ENCODE data around the gene IQGAP2. TPM values are rescaled to one million over a fixed set of nuclear protein-coding genes. Genes with fewer than 3 reads are reported as not detected.

IQGAP2 gene
- total and polyA plus RNA-seq, 2 of the 8 experiments (the other 6 are each of a cell fraction or from before 2014, with no cell fraction given), result 19.7 to 66.0 TPM

- no peak overlapping the region for H3K9ac ChIP-seq (replicated peaks in 1 of 4; ENCODE audit: extremely low read depth in 1 of 4, low read depth in 3 of 4, low read length in 3 of 4)
- no peak overlapping the region for H4K5ac ChIP-seq (ENCODE audit: insufficient read length, low read depth, low read length)
- H3K9me3 ChIP-seq (ENCODE audit: insufficient read depth in 2 of 2, low read depth in 1 of 2, low read length in 1 of 2), result no peaks in the 10 kb centered on the region
- 89% methylated on average over 4 of the region's 4 CpGs; no CpG with 5 or more reads in 1 of the 2 experiments for WGBS, 2 experiments (ENCODE audit: extremely low coverage in 1 of 2, insufficient coverage in 1 of 2, insufficient read length in 1 of 2, insufficient replicate concordance in 2 of 2, low coverage in 1 of 2, low lambda C conversion rate in 2 of 2, missing lambda C conversion rate in 1 of 2)
- H3K27ac ChIP-seq (ENCODE audit: low read depth, low read length), result no peak overlapping the region
- H3K4me3 ChIP-seq (ENCODE audit: extremely low read depth in 1 of 4, insufficient read depth in 2 of 4, low read depth in 3 of 4, low read length in 4 of 4), result no peak overlapping the region
- H2BK12ac ChIP-seq (ENCODE audit: low read depth, low read length), result no peak overlapping the region
- peaks cover 0 to 3% (median under 1%) of the 10 kb centered on the region in 4 experiments; a peak in 2 of 7 replicates for H3K4me1 ChIP-seq (replicated peaks in 1 of 4; ENCODE audit: control insufficient read depth in 3 of 4, insufficient read depth in 4 of 4, low read length in 3 of 4)
- CTCF ChIA-PET (ENCODE audit: partially characterized antibody), result interaction anchor here (0.9 to 1.8 kb wide), 5 partner anchors 11 to 237 kb away, joined by 3 to 4 read pairs (median 3); no protein-coding TSS in a partner anchor
- DNase-seq (ENCODE audit: low read depth in 1 of 2, low spot score in 2 of 2) (no peak), FAIRE-seq (no peak)
- H3K36me3 ChIP-seq (ENCODE audit: control insufficient read depth in 2 of 4, insufficient read depth in 4 of 4, low read length in 3 of 4), result no peaks in the 10 kb centered on the region
- H3K14ac ChIP-seq (ENCODE audit: insufficient read length), result no peak overlapping the region
- TF ChIP-seq GTF2F1 (IDR thresholded peaks at IDR 0.05; ENCODE audit: borderline replicate concordance, low read depth, low read length) (no peak), SUZ12 (IDR thresholded peaks at IDR 0.05; ENCODE audit: low read length) (no peak), YY1 (IDR thresholded peaks at IDR 0.05; ENCODE audit: low read depth, low read length) (no peak), RBBP5 (IDR thresholded peaks at IDR 0.05; ENCODE audit: borderline replicate concordance, low read depth, low read length) (no peak), CHD1 (IDR thresholded peaks at IDR 0.05; ENCODE audit: low read depth, low read length) (no peak), SP4 (IDR thresholded peaks at IDR 0.05; ENCODE audit: low read length) (no peak), ZNF274 (IDR thresholded peaks at IDR 0.05; ENCODE audit: borderline replicate concordance, extremely low read depth, low read length) (no peak), TCF12 (IDR thresholded peaks at IDR 0.05; ENCODE audit: low read depth, low read length) (no peak), FOSL1 (IDR thresholded peaks at IDR 0.05; ENCODE audit: insufficient read depth, low read depth, low read length) (no peak)
- TF ChIP-seq, protein P1, sequence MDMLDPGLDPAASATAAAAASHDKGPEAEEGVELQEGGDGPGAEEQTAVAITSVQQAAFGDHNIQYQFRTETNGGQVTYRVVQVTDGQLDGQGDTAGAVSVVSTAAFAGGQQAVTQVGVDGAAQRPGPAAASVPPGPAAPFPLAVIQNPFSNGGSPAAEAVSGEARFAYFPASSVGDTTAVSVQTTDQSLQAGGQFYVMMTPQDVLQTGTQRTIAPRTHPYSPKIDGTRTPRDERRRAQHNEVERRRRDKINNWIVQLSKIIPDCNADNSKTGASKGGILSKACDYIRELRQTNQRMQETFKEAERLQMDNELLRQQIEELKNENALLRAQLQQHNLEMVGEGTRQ (IDR thresholded peaks at IDR 0.05; ENCODE audit: low read length), result no peak
- no peak overlapping the region for H3K4ac ChIP-seq (replicated peaks; ENCODE audit: insufficient read length, low read depth, low read length)
- H3K23ac ChIP-seq (ENCODE audit: insufficient read length), result no peak overlapping the region
- no peak overlapping the region for H2BK120ac ChIP-seq (replicated peaks; ENCODE audit: low read depth, low read length)
- no peak overlapping the region for H2AFZ ChIP-seq (ENCODE audit: low read length)
- H3K56ac ChIP-seq (replicated peaks; ENCODE audit: insufficient read length, low read depth, low read length), result no peak overlapping the region
- POLR2A ChIA-PET (ENCODE audit: partially characterized antibody), result no interaction called here
- no peak overlapping the region for H3K4me2 ChIP-seq (ENCODE audit: insufficient read depth in 1 of 2, low read depth in 2 of 2, low read length in 2 of 2)
- no peak overlapping the region for H4K8ac ChIP-seq (ENCODE audit: extremely low read depth, insufficient read depth, low read length)
- no peaks in the 10 kb centered on the region for H3K23me2 ChIP-seq (ENCODE audit: low read depth, low read length)
- no peak overlapping the region for H3K18ac ChIP-seq (ENCODE audit: extremely low read depth, low read length)
- H2BK5ac ChIP-seq (ENCODE audit: low read depth, low read length), result no peak overlapping the region
- no peak overlapping the region for H2AK5ac ChIP-seq (ENCODE audit: low read depth, low read length)
- H2BK20ac ChIP-seq (ENCODE audit: low read length), result no peak overlapping the region
- no peaks in the 10 kb centered on the region for H3K27me3 ChIP-seq (replicated peaks in 1 of 4; ENCODE audit: control insufficient read depth in 3 of 4, extremely low read depth in 1 of 4, insufficient read depth in 3 of 4, low read length in 3 of 4)
- H4K91ac ChIP-seq (replicated peaks; ENCODE audit: insufficient read length, low read length), result no peak overlapping the region
- H4K20me1 ChIP-seq (replicated peaks in 1 of 2; ENCODE audit: control insufficient read depth in 1 of 2, insufficient read depth in 2 of 2, low read length in 2 of 2), result no peaks in the 10 kb centered on the region
- H2BK15ac ChIP-seq (ENCODE audit: low read length), result no peak overlapping the region
- H3K79me2 ChIP-seq (ENCODE audit: control insufficient read depth in 1 of 2, insufficient read depth in 2 of 2, low read length in 2 of 2), result no peaks in the 10 kb centered on the region
- no peaks in the 10 kb centered on the region for H3K79me1 ChIP-seq (ENCODE audit: low read depth, low read length)
Observed at GRCh38 chr5:76383126-76383832, 19.8 kb upstream of the IQGAP2 start.

All from H1 (cell line).